MM.1S (cell line): ENCODE data around the gene EMC8.

Source experiments
- DNase-seq: peaks from one replicate; pipeline ENCODE4 v3.0.0-alpha.2; 2015
- H2AFZ ChIP-seq: fragments of 300-600 bp; sonication (generic); 2 replicates; pipeline ENCODE4 v1.6.0; 2016; ENCODE audit warnings: antibody characterized with exemption, low read length
- H3F3A ChIP-seq: fragments of 300-600 bp; sonication (generic); 2 replicates; pipeline ENCODE4 v1.6.1; 2016; ENCODE audit warnings: mild to moderate bottlenecking, antibody characterized with exemption, low read length, moderate library complexity, mixed read lengths; ENCODE audit not compliant: insufficient read depth
- H3K27ac ChIP-seq: fragments of 300-600 bp; sonication (generic); 2 replicates; pipeline ENCODE4 v1.5.1; 2016; ENCODE audit warnings: mild to moderate bottlenecking, low read length
- H3K27me3 ChIP-seq: fragments of 300-600 bp; sonication (generic); replicated peaks from 2 replicates; pipeline ENCODE4 v1.6.0; 2016; ENCODE audit warnings: low read length; ENCODE audit not compliant: insufficient read depth
- H3K36me3 ChIP-seq: fragments of 300-600 bp; sonication (generic); replicated peaks from 2 replicates; pipeline ENCODE4 v1.6.1; 2016; ENCODE audit warnings: mild to moderate bottlenecking, low read length, mixed read lengths; ENCODE audit not compliant: insufficient read depth
- H3K4me1 ChIP-seq: fragments of 300-600 bp; sonication (generic); 2 replicates; pipeline ENCODE4 v1.6.1; 2016; ENCODE audit warnings: low read length, mixed read lengths
- H3K4me2 ChIP-seq: fragments of 300-600 bp; sonication (generic); 2 replicates; pipeline ENCODE4 v1.6.0; 2016; ENCODE audit warnings: low read depth, low read length
- H3K4me3 ChIP-seq: fragments of 300-600 bp; sonication (generic); 2 replicates; pipeline ENCODE4 v1.5.1; 2016; ENCODE audit warnings: low read length, mixed read lengths
- H3K79me2 ChIP-seq: fragments of 300-600 bp; sonication (generic); 2 replicates; pipeline ENCODE4 v1.6.1; 2016; ENCODE audit warnings: mixed run types, low read length, mixed read lengths
- H3K9ac ChIP-seq: fragments of 300-600 bp; sonication (generic); 2 replicates; pipeline ENCODE4 v1.6.1; 2016; ENCODE audit warnings: low read length, mixed read lengths
- H3K9me2 ChIP-seq: fragments of 300-600 bp; sonication (generic); replicated peaks from 2 replicates; pipeline ENCODE4 v1.6.1; 2016; ENCODE audit warnings: mild to moderate bottlenecking, low read length, mixed read lengths; ENCODE audit not compliant: insufficient read depth
- H3K9me3 ChIP-seq: fragments of 300-600 bp; sonication (generic); replicated peaks from 2 replicates; pipeline ENCODE4 v1.6.1; 2016; ENCODE audit warnings: mild to moderate bottlenecking, low read length, mixed read lengths; ENCODE audit not compliant: insufficient read depth
- H4K20me1 ChIP-seq: fragments of 300-600 bp; sonication (generic); 2 replicates; pipeline ENCODE4 v1.6.1; 2016; ENCODE audit warnings: mild to moderate bottlenecking, low read length, moderate library complexity, mixed read lengths; ENCODE audit not compliant: insufficient read depth
- EZH2 ChIP-seq: fragments of 300-600 bp; sonication (generic); optimal IDR thresholded peaks from 2 replicates; pipeline ENCODE3; 2017; ENCODE audit warnings: low read depth, mild to moderate bottlenecking, antibody characterized with exemption, low read length, mixed read lengths
- EZH2phosphoT487 ChIP-seq: fragments of 300-600 bp; sonication (generic); IDR thresholded peaks from 2 replicates; pipeline ENCODE4 v1.6.1; 2018; ENCODE audit warnings: antibody characterized with exemption, low read length
- TF ChIP-seq, protein P1 (sequence below): fragments of 300-600 bp; sonication (generic); IDR thresholded peaks from 2 replicates; pipeline ENCODE4 v1.5.1; 2016; ENCODE audit warnings: antibody characterized with exemption, low read length, mixed read lengths

Gene EMC8

DNA sequence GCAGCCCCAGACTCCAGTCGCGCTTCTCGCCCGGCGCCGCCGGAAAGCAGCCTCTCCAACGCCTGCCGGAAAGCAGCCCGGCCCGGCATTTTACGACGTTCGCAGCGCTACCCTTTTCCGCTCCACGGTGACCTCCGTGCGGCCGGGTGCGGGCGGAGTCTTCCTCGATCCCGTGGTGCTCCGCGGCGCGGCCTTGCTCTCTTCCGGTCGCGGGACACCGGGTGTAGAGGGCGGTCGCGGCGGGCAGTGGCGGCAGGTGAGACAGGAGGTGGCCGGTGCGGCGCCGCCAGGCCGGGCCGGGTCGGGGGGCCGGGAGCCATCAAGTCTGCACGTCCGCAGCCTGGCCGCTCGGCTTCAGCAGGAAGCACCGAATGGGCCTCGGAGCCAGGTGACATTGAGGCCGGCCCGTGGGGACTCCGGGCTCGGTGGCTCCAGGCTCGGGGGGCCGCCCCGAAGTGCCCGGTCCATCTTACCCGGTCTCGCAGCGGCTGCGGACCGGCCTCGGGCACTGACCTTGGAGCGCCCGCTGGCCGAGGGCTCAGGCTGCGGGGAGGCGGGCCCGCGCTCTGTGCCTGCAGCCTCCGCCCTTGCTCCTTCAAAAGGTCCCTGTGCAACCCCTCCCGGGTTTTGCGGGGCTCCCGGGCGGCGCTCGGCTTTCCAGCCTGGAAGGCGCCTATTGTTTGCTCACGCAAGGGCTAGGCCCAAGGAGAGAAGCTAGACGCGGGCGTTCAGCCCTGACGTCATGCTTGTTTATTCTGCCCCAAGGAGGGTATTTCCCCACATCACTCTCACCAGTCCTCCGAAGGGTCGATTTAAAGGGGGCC, at the start of gene EMC8, which contains the start of gene COX4I1:
Gene EMC8 (minus strand): TSS at position 48 of the 824 bp plus-strand sequence. CDS start 249 bp downstream, outside the sequence.
Gene COX4I1 (plus strand): TSS at position 199 of the 824 bp plus-strand sequence. CDS start 1,511 bp downstream, outside the sequence.
- H3K4me1 ChIP-seq = no peaks in the 10 kb centered on the region
- TF ChIP-seq EZH2phosphoT487 = no peak
- TF ChIP-seq, protein P1, sequence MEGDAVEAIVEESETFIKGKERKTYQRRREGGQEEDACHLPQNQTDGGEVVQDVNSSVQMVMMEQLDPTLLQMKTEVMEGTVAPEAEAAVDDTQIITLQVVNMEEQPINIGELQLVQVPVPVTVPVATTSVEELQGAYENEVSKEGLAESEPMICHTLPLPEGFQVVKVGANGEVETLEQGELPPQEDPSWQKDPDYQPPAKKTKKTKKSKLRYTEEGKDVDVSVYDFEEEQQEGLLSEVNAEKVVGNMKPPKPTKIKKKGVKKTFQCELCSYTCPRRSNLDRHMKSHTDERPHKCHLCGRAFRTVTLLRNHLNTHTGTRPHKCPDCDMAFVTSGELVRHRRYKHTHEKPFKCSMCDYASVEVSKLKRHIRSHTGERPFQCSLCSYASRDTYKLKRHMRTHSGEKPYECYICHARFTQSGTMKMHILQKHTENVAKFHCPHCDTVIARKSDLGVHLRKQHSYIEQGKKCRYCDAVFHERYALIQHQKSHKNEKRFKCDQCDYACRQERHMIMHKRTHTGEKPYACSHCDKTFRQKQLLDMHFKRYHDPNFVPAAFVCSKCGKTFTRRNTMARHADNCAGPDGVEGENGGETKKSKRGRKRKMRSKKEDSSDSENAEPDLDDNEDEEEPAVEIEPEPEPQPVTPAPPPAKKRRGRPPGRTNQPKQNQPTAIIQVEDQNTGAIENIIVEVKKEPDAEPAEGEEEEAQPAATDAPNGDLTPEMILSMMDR = no peak
- no peak for TF ChIP-seq EZH2
- DNase-seq = peak; percentile 85
- H3K9me3 ChIP-seq = no peaks in the 10 kb centered on the region
- H3K27me3 ChIP-seq = no peaks in the 10 kb centered on the region
- H3K36me3 ChIP-seq = no peaks in the 10 kb centered on the region
- peaks cover 66% of the 10 kb centered on the region for H3K79me2 ChIP-seq
- H3K27ac ChIP-seq = peak within 1 kb of the TSS; percentile 46; the same call in 1 of the 2 replicates
- H2AFZ ChIP-seq = 0 out of 2 replicates have a peak within 1 kb of the TSS, but pooled peaks have one; percentile 15
- H3K4me2 ChIP-seq = peak within 1 kb of the TSS; percentile 79
- H3K9me2 ChIP-seq = no peaks in the 10 kb centered on the region
- H4K20me1 ChIP-seq = no peaks in the 10 kb centered on the region
- H3K4me3 ChIP-seq = peak within 1 kb of the TSS; percentile 77
- no peaks in the 10 kb centered on the region for H3F3A ChIP-seq
- H3K9ac ChIP-seq = peak within 1 kb of the TSS; percentile 93

DNA sequence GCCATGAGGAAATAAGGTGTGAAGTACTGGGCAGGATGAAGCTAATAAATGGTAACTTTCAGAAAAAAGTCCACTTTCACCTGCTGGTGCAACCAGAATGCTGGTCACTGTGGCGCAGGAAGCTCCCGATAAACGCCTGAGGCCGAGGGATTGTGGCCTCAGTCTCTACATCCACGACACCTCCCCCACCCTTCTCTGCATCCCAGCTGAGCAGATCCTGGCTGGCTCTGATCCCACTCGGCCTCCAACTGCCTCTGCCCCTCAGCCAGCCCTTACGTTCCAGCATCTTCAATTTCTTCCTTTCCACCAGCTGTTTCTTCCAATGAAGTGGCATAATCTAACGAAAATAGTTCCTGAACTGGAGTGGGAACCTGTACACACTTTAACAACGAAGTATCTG, 49.6 kb upstream of the EMC8 start:
- Histone ChIP-seq H3K36me3 (no peaks in the 10 kb centered on the region), H3K27me3 (peaks cover 85% of the 10 kb centered on the region), H3K9me3 (no peaks in the 10 kb centered on the region), H3K4me1 (no peaks in the 10 kb centered on the region), H3K4me3 (no peak overlapping the region), H3K9ac (no peak overlapping the region), H3K79me2 (no peaks in the 10 kb centered on the region), H3K4me2 (no peak overlapping the region), H3K9me2 (no peaks in the 10 kb centered on the region), H3K27ac (no peak overlapping the region), H3F3A (no peaks in the 10 kb centered on the region), H4K20me1 (no peaks in the 10 kb centered on the region), H2AFZ (no peak overlapping the region)
- TF ChIP-seq EZH2 (no peak), EZH2phosphoT487 (no peak)
- TF ChIP-seq, protein P1 = no peak
- DNase-seq = no peak

- H3K4me2 ChIP-seq = no peak overlapping the region
- H3K36me3 ChIP-seq = no peaks in the 10 kb centered on the region
- no peaks in the 10 kb centered on the region for H3K9me3 ChIP-seq
- H3K9ac ChIP-seq = no peak overlapping the region
- no peaks in the 10 kb centered on the region for H3K79me2 ChIP-seq
- H3K4me1 ChIP-seq = no peaks in the 10 kb centered on the region
- H2AFZ ChIP-seq = no peak overlapping the region
- H3F3A ChIP-seq = no peaks in the 10 kb centered on the region
- no peaks in the 10 kb centered on the region for H3K9me2 ChIP-seq
- no peak for TF ChIP-seq EZH2
- H3K27me3 ChIP-seq = peaks cover 87% of the 10 kb centered on the region
- H4K20me1 ChIP-seq = no peaks in the 10 kb centered on the region
- H3K27ac ChIP-seq = no peak overlapping the region
- no peak for DNase-seq
- no peak overlapping the region for H3K4me3 ChIP-seq
These were observed 48.6 kb upstream of the EMC8 start for GRCh38 chr16:85847681-85848601.
